Type B pancreatic cell (in vitro differentiated cells): Measurements from ENCODE around the gene GCLM. TPM values are rescaled to one million over a fixed set of nuclear protein-coding genes. Genes with fewer than 3 reads are reported as not detected.
A peak's percentile ranks its signal among the peaks of the same experiment; 100 is the strongest.

Source experiments
- DNase-seq: peaks from one replicate; pipeline ENCODE4 v3.0.0; 2021; ENCODE audit warnings: mixed read lengths; ENCODE audit not compliant: unreplicated experiment; ENCODE audit errors: extremely low spot score
- H3K27ac Mint-ChIP-seq: 2 replicates; pipeline ENCODE4 v1.8.0; 2021; ENCODE audit warnings: mild to moderate bottlenecking, mixed read lengths
- H3K27me3 Mint-ChIP-seq: 2 replicates; pipeline ENCODE4 v1.8.0; 2021; ENCODE audit warnings: mixed read lengths
- H3K36me3 Mint-ChIP-seq: 2 replicates; pipeline ENCODE4 v1.8.0; 2021; ENCODE audit warnings: mixed read lengths
- H3K4me1 Mint-ChIP-seq: one replicate; pipeline ENCODE4 v1.8.0; 2021; ENCODE audit warnings: mixed read lengths; ENCODE audit not compliant: unreplicated experiment
- H3K4me3 Mint-ChIP-seq: 2 replicates; pipeline ENCODE4 v1.8.0; 2021; ENCODE audit warnings: mild to moderate bottlenecking, mixed read lengths
- H3K9me3 Mint-ChIP-seq: 2 replicates; pipeline ENCODE4 v1.8.0; 2021; ENCODE audit warnings: mixed read lengths
- total RNA-seq: library from RNA; stranded (reverse); gene quantifications from 2 replicates; pipeline ENCODE4 v1.2.1, GENCODE V29; 2021; ENCODE audit warnings: low replicate concordance
- TF ChIP-seq, protein P1 (sequence below): fragments of 200-600 bp; sonication (generic); conservative IDR thresholded peaks from 2 replicates; pipeline ENCODE4 v1.5.0; 2021; ENCODE audit warnings: antibody characterized with exemption, mild to moderate bottlenecking

GCLM gene
- total RNA-seq, 1 donor from 2014 or later, result 16.6 TPM

DNA sequence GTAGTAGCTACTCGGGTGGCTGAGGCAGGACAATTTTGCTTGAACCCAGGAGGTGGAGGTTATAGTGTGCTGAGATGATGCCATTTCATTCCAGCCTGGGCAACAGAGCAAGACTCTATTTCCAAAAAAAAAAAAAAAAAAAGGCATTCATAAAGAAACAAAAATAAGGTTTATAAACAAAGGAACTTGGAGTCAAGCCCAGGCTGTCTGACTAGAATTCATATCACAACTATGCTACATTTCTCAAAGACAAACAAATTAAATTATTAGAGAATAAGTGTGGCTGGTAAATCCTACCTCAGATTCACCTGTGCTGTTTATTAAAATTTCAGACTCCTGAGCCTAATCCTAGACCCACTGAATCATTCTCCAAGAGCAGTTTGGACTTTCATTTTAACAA, 4.2 kb downstream of the GCLM start:
- Mint-ChIP-seq H3K9me3 (no peaks in the 10 kb centered on the region), H3K36me3 (peaks cover 5% of the 10 kb centered on the region), H3K27me3 (no peaks in the 10 kb centered on the region), H3K4me1 (peaks cover 22% of the 10 kb centered on the region), H3K4me3 (no peak overlapping the region), H3K27ac (no peak overlapping the region)
- DNase-seq, result no peak
- TF ChIP-seq, protein P1, sequence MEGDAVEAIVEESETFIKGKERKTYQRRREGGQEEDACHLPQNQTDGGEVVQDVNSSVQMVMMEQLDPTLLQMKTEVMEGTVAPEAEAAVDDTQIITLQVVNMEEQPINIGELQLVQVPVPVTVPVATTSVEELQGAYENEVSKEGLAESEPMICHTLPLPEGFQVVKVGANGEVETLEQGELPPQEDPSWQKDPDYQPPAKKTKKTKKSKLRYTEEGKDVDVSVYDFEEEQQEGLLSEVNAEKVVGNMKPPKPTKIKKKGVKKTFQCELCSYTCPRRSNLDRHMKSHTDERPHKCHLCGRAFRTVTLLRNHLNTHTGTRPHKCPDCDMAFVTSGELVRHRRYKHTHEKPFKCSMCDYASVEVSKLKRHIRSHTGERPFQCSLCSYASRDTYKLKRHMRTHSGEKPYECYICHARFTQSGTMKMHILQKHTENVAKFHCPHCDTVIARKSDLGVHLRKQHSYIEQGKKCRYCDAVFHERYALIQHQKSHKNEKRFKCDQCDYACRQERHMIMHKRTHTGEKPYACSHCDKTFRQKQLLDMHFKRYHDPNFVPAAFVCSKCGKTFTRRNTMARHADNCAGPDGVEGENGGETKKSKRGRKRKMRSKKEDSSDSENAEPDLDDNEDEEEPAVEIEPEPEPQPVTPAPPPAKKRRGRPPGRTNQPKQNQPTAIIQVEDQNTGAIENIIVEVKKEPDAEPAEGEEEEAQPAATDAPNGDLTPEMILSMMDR, result no peak

DNA sequence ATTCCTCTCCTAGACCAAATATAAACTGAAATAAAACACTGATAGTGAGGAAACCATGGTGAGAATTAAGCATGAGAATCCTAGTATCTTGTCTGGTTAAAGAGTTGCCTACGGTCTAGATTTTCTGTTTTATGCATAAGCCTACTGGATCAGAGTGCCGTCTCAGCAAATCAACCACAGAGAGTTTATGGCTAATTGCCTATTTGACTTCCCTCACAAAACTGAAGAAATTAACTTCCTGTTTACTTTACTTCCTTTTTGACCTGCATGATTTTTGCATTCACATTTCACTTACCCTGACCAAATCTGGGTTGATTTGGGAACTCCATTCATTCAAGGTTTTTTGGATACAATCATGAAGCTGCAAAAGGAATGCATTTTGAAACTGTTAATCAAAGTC, 5.0 kb downstream of the GCLM start:
- no peaks in the 10 kb centered on the region for H3K9me3 Mint-ChIP-seq
- H3K27me3 Mint-ChIP-seq, result no peaks in the 10 kb centered on the region
- H3K36me3 Mint-ChIP-seq, result peaks cover 5% of the 10 kb centered on the region
- H3K4me1 Mint-ChIP-seq, result peaks cover 18% of the 10 kb centered on the region
- TF ChIP-seq, protein P1, result no peak
- peak overlapping the region; percentile 77 for H3K27ac Mint-ChIP-seq
- DNase-seq, result no peak
- H3K4me3 Mint-ChIP-seq, result no peak overlapping the region

- no peak for DNase-seq
- no peaks in the 10 kb centered on the region for H3K27me3 Mint-ChIP-seq
- no peak overlapping the region for H3K4me3 Mint-ChIP-seq
- peaks cover 7% of the 10 kb centered on the region for H3K4me1 Mint-ChIP-seq
- TF ChIP-seq, protein P1, result no peak
- H3K36me3 Mint-ChIP-seq, result peaks cover 5% of the 10 kb centered on the region
- H3K9me3 Mint-ChIP-seq, result no peaks in the 10 kb centered on the region
- H3K27ac Mint-ChIP-seq, result no peak overlapping the region
Observed at GRCh38 chr1:93900723-93901504, 8.3 kb downstream of the GCLM start.

- Mint-ChIP-seq H3K4me3 (no peak overlapping the region), H3K27ac (no peak overlapping the region), H3K9me3 (no peaks in the 10 kb centered on the region), H3K27me3 (no peaks in the 10 kb centered on the region), H3K4me1 (peaks cover 7% of the 10 kb centered on the region), H3K36me3 (peaks cover 5% of the 10 kb centered on the region)
- TF ChIP-seq, protein P1, result no peak
- no peak for DNase-seq
Observed at GRCh38 chr1:93899543-93900207, 9.6 kb downstream of the GCLM start.

DNA sequence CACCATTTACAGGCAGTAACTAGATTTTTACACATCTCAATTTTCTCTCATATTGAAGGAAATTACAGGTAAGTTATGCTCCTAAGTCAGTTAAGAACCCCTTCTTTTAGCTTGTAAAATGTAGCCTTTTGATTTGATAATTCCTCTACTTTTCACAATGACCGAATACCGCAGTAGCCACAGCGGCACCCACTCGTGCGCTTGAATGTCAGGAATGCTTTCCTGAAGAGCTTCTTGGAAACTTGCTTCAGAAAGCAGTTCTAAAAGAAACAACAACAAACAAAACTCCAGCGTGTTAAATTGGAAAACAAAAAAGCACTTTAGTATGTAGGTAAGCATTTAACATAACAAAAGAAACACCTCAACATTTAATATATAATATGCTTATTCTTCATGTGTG, 20.3 kb downstream of the GCLM start:
- H3K4me3 Mint-ChIP-seq, result no peak overlapping the region
- TF ChIP-seq, protein P1, result no peak
- no peaks in the 10 kb centered on the region for H3K36me3 Mint-ChIP-seq
- no peaks in the 10 kb centered on the region for H3K4me1 Mint-ChIP-seq
- no peaks in the 10 kb centered on the region for H3K27me3 Mint-ChIP-seq
- no peak for DNase-seq
- H3K27ac Mint-ChIP-seq, result no peak overlapping the region
- no peaks in the 10 kb centered on the region for H3K9me3 Mint-ChIP-seq
